ENCODE results near the gene ZNF319. TPM values are rescaled to one million over a fixed set of nuclear protein-coding genes. Genes with fewer than 3 reads are reported as not detected.

ZNF319 gene
- total and polyA plus RNA-seq, 2 of the 8 experiments (the other 6 are each of a cell fraction or from before 2014, with no cell fraction given), result 3.3 to 5.5 TPM

GRCh38 chr16:58040945-58041627 is 40.6 kb upstream of the ZNF319 start (continued):
- TF ChIP-seq ZNF274 (IDR thresholded peaks at IDR 0.05; ENCODE audit: borderline replicate concordance, extremely low read depth, low read length) (no peak), TBP (IDR thresholded peaks at IDR 0.05; ENCODE audit: low read depth, low read length) (no peak), KDM4A (IDR thresholded peaks at IDR 0.05; ENCODE audit: low read depth, low read length, severe bottlenecking) (no peak), CREB1 (IDR thresholded peaks at IDR 0.05) (no peak), POU5F1 (IDR thresholded peaks at IDR 0.05; ENCODE audit: low read depth, low read length) (no peak), TEAD4 (IDR thresholded peaks at IDR 0.05; ENCODE audit: low read depth, low read length) (no peak), CHD1 (IDR thresholded peaks at IDR 0.05; ENCODE audit: low read depth, low read length) (no peak), JUND (IDR thresholded peaks at IDR 0.05; ENCODE audit: low read length) (no peak)
